MM.1S (cell line): ENCODE results near the gene MAP3K12.

Experiments
- DNase-seq: peaks from one replicate; pipeline ENCODE4 v3.0.0-alpha.2; 2015
- H2AFZ ChIP-seq: fragments of 300-600 bp; sonication (generic); 2 replicates; pipeline ENCODE4 v1.6.0; 2016; ENCODE audit warnings: antibody characterized with exemption, low read length
- H3F3A ChIP-seq: fragments of 300-600 bp; sonication (generic); 2 replicates; pipeline ENCODE4 v1.6.1; 2016; ENCODE audit warnings: mild to moderate bottlenecking, antibody characterized with exemption, low read length, moderate library complexity, mixed read lengths; ENCODE audit not compliant: insufficient read depth
- H3K27ac ChIP-seq: fragments of 300-600 bp; sonication (generic); 2 replicates; pipeline ENCODE4 v1.5.1; 2016; ENCODE audit warnings: mild to moderate bottlenecking, low read length
- H3K27me3 ChIP-seq: fragments of 300-600 bp; sonication (generic); replicated peaks from 2 replicates; pipeline ENCODE4 v1.6.0; 2016; ENCODE audit warnings: low read length; ENCODE audit not compliant: insufficient read depth
- H3K36me3 ChIP-seq: fragments of 300-600 bp; sonication (generic); replicated peaks from 2 replicates; pipeline ENCODE4 v1.6.1; 2016; ENCODE audit warnings: mild to moderate bottlenecking, low read length, mixed read lengths; ENCODE audit not compliant: insufficient read depth
- H3K4me1 ChIP-seq: fragments of 300-600 bp; sonication (generic); 2 replicates; pipeline ENCODE4 v1.6.1; 2016; ENCODE audit warnings: low read length, mixed read lengths
- H3K4me2 ChIP-seq: fragments of 300-600 bp; sonication (generic); 2 replicates; pipeline ENCODE4 v1.6.0; 2016; ENCODE audit warnings: low read depth, low read length
- H3K4me3 ChIP-seq: fragments of 300-600 bp; sonication (generic); 2 replicates; pipeline ENCODE4 v1.5.1; 2016; ENCODE audit warnings: low read length, mixed read lengths
- H3K79me2 ChIP-seq: fragments of 300-600 bp; sonication (generic); 2 replicates; pipeline ENCODE4 v1.6.1; 2016; ENCODE audit warnings: mixed run types, low read length, mixed read lengths
- H3K9ac ChIP-seq: fragments of 300-600 bp; sonication (generic); 2 replicates; pipeline ENCODE4 v1.6.1; 2016; ENCODE audit warnings: low read length, mixed read lengths
- H3K9me2 ChIP-seq: fragments of 300-600 bp; sonication (generic); replicated peaks from 2 replicates; pipeline ENCODE4 v1.6.1; 2016; ENCODE audit warnings: mild to moderate bottlenecking, low read length, mixed read lengths; ENCODE audit not compliant: insufficient read depth
- H3K9me3 ChIP-seq: fragments of 300-600 bp; sonication (generic); replicated peaks from 2 replicates; pipeline ENCODE4 v1.6.1; 2016; ENCODE audit warnings: mild to moderate bottlenecking, low read length, mixed read lengths; ENCODE audit not compliant: insufficient read depth
- H4K20me1 ChIP-seq: fragments of 300-600 bp; sonication (generic); 2 replicates; pipeline ENCODE4 v1.6.1; 2016; ENCODE audit warnings: mild to moderate bottlenecking, low read length, moderate library complexity, mixed read lengths; ENCODE audit not compliant: insufficient read depth
- EZH2 ChIP-seq: fragments of 300-600 bp; sonication (generic); optimal IDR thresholded peaks from 2 replicates; pipeline ENCODE3; 2017; ENCODE audit warnings: low read depth, mild to moderate bottlenecking, antibody characterized with exemption, low read length, mixed read lengths
- EZH2phosphoT487 ChIP-seq: fragments of 300-600 bp; sonication (generic); IDR thresholded peaks from 2 replicates; pipeline ENCODE4 v1.6.1; 2018; ENCODE audit warnings: antibody characterized with exemption, low read length
- TF ChIP-seq, protein P1 (sequence below): fragments of 300-600 bp; sonication (generic); IDR thresholded peaks from 2 replicates; pipeline ENCODE4 v1.5.1; 2016; ENCODE audit warnings: antibody characterized with exemption, low read length, mixed read lengths

Gene MAP3K12

DNA sequence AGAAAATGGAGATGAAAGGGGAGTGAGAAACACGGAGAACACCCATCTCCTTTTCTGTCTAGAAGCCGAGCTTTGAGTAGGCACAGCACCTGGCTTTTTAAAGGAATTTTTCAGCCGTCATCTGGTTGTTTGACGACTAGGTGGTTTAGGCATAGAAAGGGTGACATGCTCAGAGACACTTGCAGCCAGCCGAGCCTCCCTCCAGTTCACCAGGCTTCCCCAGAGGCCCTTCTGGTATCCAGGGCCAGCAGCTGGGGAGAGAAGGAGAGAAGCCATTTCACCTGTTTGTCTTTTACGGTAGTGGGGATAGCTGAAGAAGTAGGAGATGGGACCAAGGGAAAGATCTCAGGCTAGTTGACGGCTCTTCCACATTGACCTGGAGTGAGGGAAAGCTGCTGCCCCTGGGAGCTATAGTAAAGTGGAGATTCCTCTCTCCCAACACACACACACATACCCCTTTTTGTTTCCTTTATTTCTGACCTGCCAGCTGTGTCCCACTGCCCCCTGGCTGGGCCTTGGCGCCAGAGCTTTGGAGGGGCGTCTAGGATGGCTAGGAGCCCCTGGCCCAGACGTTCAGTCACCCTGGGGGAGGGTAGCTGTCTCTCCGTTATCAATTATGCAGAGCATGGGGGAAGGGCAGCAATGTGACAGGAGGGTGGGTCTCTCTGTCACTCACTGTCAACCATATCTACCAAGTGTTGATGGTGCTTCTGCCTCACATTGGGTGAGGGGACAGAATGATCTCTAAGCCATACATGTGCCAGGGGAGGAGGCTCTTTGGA is 5.5 kb downstream of the MAP3K12 start:
- Histone ChIP-seq H2AFZ (peak overlapping the region; percentile 61), H3K9ac (peak overlapping the region; percentile 73), H3K4me2 (peak overlapping the region; percentile 99), H3K9me2 (no peaks in the 10 kb centered on the region), H3K27ac (peak overlapping the region; percentile 66; the same call in 1 of the 2 replicates), H3F3A (peaks cover 18% of the 10 kb centered on the region), H4K20me1 (no peaks in the 10 kb centered on the region), H3K36me3 (no peaks in the 10 kb centered on the region), H3K27me3 (no peaks in the 10 kb centered on the region), H3K9me3 (no peaks in the 10 kb centered on the region), H3K4me3 (peak overlapping the region; percentile 76), H3K79me2 (peaks cover 19% of the 10 kb centered on the region), H3K4me1 (peaks cover 17% of the 10 kb centered on the region)
- TF ChIP-seq, protein P1, sequence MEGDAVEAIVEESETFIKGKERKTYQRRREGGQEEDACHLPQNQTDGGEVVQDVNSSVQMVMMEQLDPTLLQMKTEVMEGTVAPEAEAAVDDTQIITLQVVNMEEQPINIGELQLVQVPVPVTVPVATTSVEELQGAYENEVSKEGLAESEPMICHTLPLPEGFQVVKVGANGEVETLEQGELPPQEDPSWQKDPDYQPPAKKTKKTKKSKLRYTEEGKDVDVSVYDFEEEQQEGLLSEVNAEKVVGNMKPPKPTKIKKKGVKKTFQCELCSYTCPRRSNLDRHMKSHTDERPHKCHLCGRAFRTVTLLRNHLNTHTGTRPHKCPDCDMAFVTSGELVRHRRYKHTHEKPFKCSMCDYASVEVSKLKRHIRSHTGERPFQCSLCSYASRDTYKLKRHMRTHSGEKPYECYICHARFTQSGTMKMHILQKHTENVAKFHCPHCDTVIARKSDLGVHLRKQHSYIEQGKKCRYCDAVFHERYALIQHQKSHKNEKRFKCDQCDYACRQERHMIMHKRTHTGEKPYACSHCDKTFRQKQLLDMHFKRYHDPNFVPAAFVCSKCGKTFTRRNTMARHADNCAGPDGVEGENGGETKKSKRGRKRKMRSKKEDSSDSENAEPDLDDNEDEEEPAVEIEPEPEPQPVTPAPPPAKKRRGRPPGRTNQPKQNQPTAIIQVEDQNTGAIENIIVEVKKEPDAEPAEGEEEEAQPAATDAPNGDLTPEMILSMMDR: no peak
- DNase-seq: no peak

DNA sequence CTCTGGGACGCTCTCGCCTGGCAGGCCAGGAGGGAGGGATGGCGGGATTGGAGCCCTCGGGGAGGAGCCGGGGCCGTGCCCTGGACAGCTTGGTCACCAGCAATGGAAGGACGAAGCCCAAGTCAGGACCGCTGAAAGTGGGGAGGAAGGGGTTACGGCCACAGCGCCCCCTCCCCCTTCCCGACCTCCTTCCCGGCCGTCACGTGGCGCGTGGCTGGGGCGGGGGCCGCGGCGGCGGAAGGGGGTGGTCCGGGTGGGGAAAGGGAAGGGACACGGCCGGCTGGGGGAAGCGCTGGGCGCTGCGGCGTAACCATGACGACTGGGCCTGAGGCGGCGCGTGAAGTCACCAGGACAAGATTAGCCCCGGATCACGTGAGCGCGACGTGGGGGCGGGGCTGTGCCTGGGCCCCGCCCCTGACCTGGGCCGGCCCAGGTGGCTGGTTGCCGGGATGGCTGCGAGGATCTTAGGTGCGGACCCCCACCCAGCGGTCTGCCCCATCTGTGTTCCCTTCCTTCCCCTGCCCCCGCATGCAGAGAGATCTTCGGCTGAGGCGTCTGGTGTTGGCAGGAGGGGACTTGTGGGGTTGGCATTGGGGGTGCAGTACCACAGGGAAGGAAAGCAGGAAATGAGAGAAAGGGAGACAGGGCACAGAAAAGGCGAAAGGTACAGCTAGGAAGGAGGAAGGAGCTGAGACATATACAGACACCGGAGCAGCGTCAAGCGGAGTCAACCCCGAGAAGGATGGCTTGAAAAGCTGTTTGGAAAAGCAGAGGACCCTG is 6.2 kb downstream of the MAP3K12 start:
- Histone ChIP-seq H3K9me3 (no peaks in the 10 kb centered on the region), H3K9me2 (no peaks in the 10 kb centered on the region), H3K4me3 (peak overlapping the region; percentile 76), H3K79me2 (peaks cover 14% of the 10 kb centered on the region; the same call in 1 of the 2 replicates), H3K27ac (peak overlapping the region; percentile 66; the same call in 1 of the 2 replicates), H3K4me2 (peak overlapping the region; percentile 99), H3K36me3 (no peaks in the 10 kb centered on the region), H4K20me1 (no peaks in the 10 kb centered on the region), H3K9ac (peak overlapping the region; percentile 73), H3K27me3 (no peaks in the 10 kb centered on the region), H3K4me1 (peaks cover 11% of the 10 kb centered on the region), H3F3A (peaks cover 18% of the 10 kb centered on the region), H2AFZ (peak overlapping the region; percentile 66)
- peak; percentile 89 for DNase-seq
- no peak for TF ChIP-seq EZH2phosphoT487
- no peak for TF ChIP-seq EZH2
- TF ChIP-seq, protein P1: no peak

DNA sequence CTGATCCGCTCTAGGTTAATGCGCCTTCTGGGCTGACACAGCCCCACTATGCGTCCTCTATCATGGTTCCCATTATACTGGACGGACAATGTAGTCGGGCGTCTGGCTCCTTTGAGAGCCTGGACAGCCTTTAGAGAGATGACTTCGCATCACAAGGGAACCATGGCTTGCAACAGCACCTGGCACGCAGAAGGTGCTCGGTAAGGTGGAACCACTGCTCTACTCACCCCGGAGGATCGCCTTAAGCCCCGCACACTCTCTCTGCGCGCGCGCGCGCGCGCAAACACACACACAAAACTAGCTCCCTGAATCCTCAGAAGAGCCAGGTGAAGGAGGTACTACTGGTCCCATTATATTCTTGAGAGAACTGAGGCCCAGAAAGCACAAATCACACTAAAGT is 7.1 kb downstream of the MAP3K12 start:
- Histone ChIP-seq H3K36me3 (no peaks in the 10 kb centered on the region), H3K27ac (no peak overlapping the region), H3K9me2 (no peaks in the 10 kb centered on the region), H2AFZ (no peak overlapping the region), H3K4me1 (peaks cover 11% of the 10 kb centered on the region), H3F3A (peaks cover 21% of the 10 kb centered on the region), H3K9ac (no peak overlapping the region), H3K79me2 (peaks cover 11% of the 10 kb centered on the region; the same call in 1 of the 2 replicates), H3K9me3 (no peaks in the 10 kb centered on the region), H3K4me3 (no peak overlapping the region), H4K20me1 (no peaks in the 10 kb centered on the region), H3K27me3 (no peaks in the 10 kb centered on the region), H3K4me2 (peak overlapping the region; percentile 99; the same call in 1 of the 2 replicates)
- DNase-seq: no peak
- no peak for TF ChIP-seq EZH2phosphoT487
- TF ChIP-seq, protein P1: no peak
- TF ChIP-seq EZH2: no peak
